ENCODE results near the gene PTOV1. TPM values are rescaled to one million over a fixed set of nuclear protein-coding genes. Genes with fewer than 3 reads are reported as not detected.

Gene PTOV1
- total RNA-seq, 2 donors from 2014 or later, result 179 to 252 TPM

DNA sequence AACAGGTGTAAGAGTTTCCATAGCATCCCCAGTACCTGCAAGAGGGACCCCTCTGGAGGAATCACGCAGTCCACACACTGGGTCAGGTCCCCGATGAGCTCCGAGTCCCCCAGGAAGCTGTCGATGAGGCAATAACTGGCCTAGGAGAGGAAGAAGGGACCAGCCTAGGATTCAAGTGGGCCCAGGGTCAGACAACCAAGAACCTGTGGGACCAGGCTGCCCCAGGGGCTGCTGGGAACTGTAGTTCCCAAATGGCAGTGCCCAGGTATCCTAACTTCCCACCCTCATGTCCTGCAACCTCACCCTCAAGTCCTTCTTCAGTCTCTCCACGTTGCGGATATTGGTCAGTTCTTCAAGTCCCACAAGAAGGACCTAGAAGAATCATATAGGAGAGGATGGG lies 39.6 kb upstream of the PTOV1 start:
- Histone ChIP-seq H3K27ac (no peak overlapping the region), H3K9me3 (no peaks in the 10 kb centered on the region), H3K36me3 (no peaks in the 10 kb centered on the region), H3K4me3 (no peak overlapping the region), H3K27me3 (replicated peaks; ENCODE audit: insufficient read depth) (no peaks in the 10 kb centered on the region), H3K4me1 (replicated peaks) (peaks cover 6% of the 10 kb centered on the region)
- WGBS, result 94% methylated on average over 6 of the region's 6 CpGs
- no peak for DNase-seq (ENCODE audit: low spot score)
- TF ChIP-seq POLR2A (IDR thresholded peaks at IDR 0.05) (no peak), POLR2AphosphoS5 (IDR thresholded peaks at IDR 0.05) (no peak)
- TF ChIP-seq, protein P1, sequence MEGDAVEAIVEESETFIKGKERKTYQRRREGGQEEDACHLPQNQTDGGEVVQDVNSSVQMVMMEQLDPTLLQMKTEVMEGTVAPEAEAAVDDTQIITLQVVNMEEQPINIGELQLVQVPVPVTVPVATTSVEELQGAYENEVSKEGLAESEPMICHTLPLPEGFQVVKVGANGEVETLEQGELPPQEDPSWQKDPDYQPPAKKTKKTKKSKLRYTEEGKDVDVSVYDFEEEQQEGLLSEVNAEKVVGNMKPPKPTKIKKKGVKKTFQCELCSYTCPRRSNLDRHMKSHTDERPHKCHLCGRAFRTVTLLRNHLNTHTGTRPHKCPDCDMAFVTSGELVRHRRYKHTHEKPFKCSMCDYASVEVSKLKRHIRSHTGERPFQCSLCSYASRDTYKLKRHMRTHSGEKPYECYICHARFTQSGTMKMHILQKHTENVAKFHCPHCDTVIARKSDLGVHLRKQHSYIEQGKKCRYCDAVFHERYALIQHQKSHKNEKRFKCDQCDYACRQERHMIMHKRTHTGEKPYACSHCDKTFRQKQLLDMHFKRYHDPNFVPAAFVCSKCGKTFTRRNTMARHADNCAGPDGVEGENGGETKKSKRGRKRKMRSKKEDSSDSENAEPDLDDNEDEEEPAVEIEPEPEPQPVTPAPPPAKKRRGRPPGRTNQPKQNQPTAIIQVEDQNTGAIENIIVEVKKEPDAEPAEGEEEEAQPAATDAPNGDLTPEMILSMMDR (IDR thresholded peaks at IDR 0.05), result no peak
- intact Hi-C loops (cut with DNase I), result no loop called here

DNA sequence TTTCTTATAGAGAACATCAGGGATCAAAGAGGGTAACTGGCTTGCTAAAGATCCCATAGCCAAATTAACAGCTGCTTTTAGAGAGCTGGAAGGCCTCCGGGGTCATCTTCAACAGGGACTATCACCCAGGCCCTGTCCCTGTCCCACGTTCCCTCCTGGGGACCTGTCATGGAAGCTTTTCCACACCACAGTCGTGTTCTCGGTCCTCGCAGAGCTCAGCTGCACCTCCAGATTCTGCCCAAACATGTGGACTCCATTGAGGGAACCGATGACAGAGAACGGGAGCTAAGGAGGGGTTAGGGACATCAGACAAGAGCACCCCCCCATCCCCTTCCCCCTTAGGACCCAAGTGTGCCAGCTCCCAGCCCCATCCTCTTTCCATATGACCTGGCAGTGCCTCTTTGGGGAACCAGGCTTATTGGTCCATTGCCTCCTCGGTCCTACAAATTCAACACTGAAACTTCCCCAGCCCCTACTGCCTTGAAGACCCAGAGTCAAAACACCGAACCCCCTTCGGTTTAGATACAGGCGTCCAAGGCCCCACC lies 38.4 kb upstream of the PTOV1 start:
- no peaks in the 10 kb centered on the region for H3K9me3 ChIP-seq
- H3K27me3 ChIP-seq (replicated peaks; ENCODE audit: insufficient read depth), result no peaks in the 10 kb centered on the region
- H3K36me3 ChIP-seq, result no peaks in the 10 kb centered on the region
- intact Hi-C loops (cut with DNase I), result no loop called here
- DNase-seq (ENCODE audit: low spot score), result no peak
- peak overlapping the region; percentile 48 to 56 for H3K4me3 ChIP-seq
- peaks cover 6% of the 10 kb centered on the region for H3K4me1 ChIP-seq (replicated peaks)
- TF ChIP-seq POLR2A (IDR thresholded peaks at IDR 0.05), result no peak
- TF ChIP-seq, protein P1 (IDR thresholded peaks at IDR 0.05), result no peak
- no peak for TF ChIP-seq POLR2AphosphoS5 (IDR thresholded peaks at IDR 0.05)
- peak overlapping the region; percentile 82 to 87 for H3K27ac ChIP-seq
- WGBS, result 38% methylated on average over 11 of the region's 11 CpGs

DNA sequence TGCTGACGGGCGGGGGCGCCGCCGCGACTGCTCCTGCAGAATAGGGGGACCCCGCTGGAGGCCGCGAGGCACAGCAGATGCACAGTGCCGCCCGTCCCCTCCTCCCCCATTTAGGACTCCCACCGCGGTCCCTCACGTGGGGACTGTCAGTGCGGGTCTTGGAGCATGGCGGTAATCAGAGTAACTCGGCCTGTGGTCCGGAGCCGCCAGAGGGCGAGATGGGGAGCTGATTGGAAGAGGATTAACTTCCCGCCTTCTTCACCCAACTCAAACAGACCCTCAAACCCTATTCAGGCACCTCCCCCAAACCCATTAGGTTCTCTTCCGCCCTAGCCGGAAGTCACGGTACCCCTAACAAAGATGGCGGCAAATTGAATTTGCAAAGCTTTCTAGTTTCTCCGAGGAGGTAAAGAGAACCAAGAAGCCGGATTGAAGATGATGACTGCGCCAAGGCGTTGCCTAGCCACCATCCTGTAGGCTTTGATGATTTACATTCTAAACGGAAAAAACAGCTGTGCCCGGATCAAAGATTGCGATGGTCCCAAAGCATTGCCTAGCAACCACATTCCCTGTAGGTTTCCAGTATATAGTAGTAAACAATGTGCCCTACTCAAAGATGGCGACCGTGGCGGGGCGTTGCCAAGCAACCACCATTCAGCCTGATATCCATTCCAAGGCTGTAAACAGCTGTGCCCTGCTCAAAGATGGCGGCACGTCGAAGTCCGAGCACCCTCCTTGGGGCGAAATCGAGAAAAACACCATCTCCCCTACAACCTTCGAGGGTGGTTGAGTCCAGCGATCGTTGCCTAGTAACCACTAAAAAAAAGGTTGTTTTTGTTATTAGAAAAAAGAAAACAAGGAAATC lies 37.7 kb upstream of the PTOV1 start, which contains the start of gene FUZ:
Gene FUZ (minus strand): TSS at position 296 of the 865 bp plus-strand sequence. CDS start 186 bp downstream, at position 110.
- peaks cover 6% of the 10 kb centered on the region for H3K4me1 ChIP-seq (replicated peaks)
- no peaks in the 10 kb centered on the region for H3K36me3 ChIP-seq
- under 1% methylated on average over 45 of the region's 45 CpGs for WGBS
- intact Hi-C loops (cut with DNase I), result no loop called here
- H3K9me3 ChIP-seq, result no peaks in the 10 kb centered on the region
- TF ChIP-seq, protein P1 (IDR thresholded peaks at IDR 0.05), result peak in 1 of 4 experiments; percentile 32
- no peak for TF ChIP-seq POLR2A (IDR thresholded peaks at IDR 0.05)
- TF ChIP-seq POLR2AphosphoS5 (IDR thresholded peaks at IDR 0.05), result peak; percentile 95
- peak; percentile 96 for DNase-seq (ENCODE audit: low spot score)
- H3K27ac ChIP-seq, result peak within 1 kb of the TSS; percentile 82 to 87
- H3K4me3 ChIP-seq, result peak within 1 kb of the TSS; percentile 48 to 56
- H3K27me3 ChIP-seq (replicated peaks; ENCODE audit: insufficient read depth), result no peaks in the 10 kb centered on the region

DNA sequence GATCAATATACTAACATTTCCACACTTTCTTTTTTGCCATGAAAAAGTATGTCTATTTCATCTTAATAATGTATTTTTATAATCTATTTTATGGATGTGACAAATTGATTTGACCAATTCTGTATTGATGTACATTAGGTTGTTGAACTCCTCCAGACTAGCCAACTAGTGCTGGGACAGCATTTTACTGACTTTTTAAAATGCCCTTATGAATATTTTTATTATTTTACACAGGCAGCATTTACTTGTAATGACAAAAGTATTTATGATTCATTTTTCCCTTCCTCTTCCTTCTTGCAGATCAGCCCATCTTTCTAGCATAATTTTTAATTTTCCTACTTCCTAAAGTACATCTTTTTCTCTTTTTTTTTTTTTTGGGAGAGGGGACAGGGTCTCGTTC lies 36.9 kb upstream of the PTOV1 start:
- intact Hi-C loops (cut with DNase I), result no loop called here
- DNase-seq (ENCODE audit: low spot score), result no peak
- no peak for TF ChIP-seq POLR2AphosphoS5 (IDR thresholded peaks at IDR 0.05)
- TF ChIP-seq, protein P1 (IDR thresholded peaks at IDR 0.05), result no peak
- no peak for TF ChIP-seq POLR2A (IDR thresholded peaks at IDR 0.05)
- Histone ChIP-seq H3K27ac (peak overlapping the region; percentile 82 to 87), H3K36me3 (no peaks in the 10 kb centered on the region), H3K9me3 (no peaks in the 10 kb centered on the region), H3K4me3 (peak overlapping the region; percentile 48 to 56), H3K4me1 (replicated peaks) (peaks cover 7% of the 10 kb centered on the region), H3K27me3 (replicated peaks; ENCODE audit: insufficient read depth) (no peaks in the 10 kb centered on the region)
- WGBS, result 72% methylated on average over 1 of the region's 1 CpG

Measured in prostate gland (tissue), 2 donors.